PC-3 (cell line): ENCODE data around the gene OR5B21. TPM values are rescaled to one million over a fixed set of nuclear protein-coding genes. Genes with fewer than 3 reads are reported as not detected.
A peak's percentile ranks its signal among the peaks of the same experiment; 100 is the strongest.

Source experiments
- ATAC-seq: fragments of 200-7000 bp; cut with Tn5 transposase; 2 replicates; pipeline ENCODE4 v1.9.1; 2020; ENCODE audit warnings: mild to moderate bottlenecking, moderate library complexity
- BruUV-seq: library from RNA; stranded (reverse); fragments of 400-500 nt; replicated peaks from 2 replicates; lab custom pipeline; 2021; lab: Mats Ljungman, UMichigan
- CTCF ChIA-PET: fragments of 300-600 bp; sonication (Branson Sonifier 250); formaldehyde crosslinking; loops from one replicate; lab custom pipeline; 2022; ENCODE audit warnings: antibody characterized with exemption; lab: Charles Lee
- POLR2A ChIA-PET: fragments of 300-600 bp; sonication (Branson Sonifier 250); formaldehyde crosslinking; loops from one replicate; lab custom pipeline; 2022; ENCODE audit warnings: antibody characterized with exemption; ENCODE audit not compliant: unreplicated experiment; lab: Charles Lee
- DNase-seq: peaks from one replicate; pipeline ENCODE4 v3.0.0-alpha.2; 2015
- H2AFZ ChIP-seq: fragments of 300-600 bp; sonication (generic); 2 replicates; pipeline ENCODE4 v1.6.0; 2016; ENCODE audit warnings: antibody characterized with exemption, low read length
- H3F3A ChIP-seq: fragments of 300-600 bp; sonication (generic); one replicate; pipeline ENCODE4 v1.6.0; 2017; ENCODE audit warnings: antibody characterized with exemption, low read length, control low read depth, mild to moderate bottlenecking; ENCODE audit not compliant: unreplicated experiment
- H3K27ac ChIP-seq: fragments of 300-600 bp; sonication (generic); 2 replicates; pipeline ENCODE4 v1.5.1; 2016; ENCODE audit warnings: mild to moderate bottlenecking, low read length
- H3K27me3 ChIP-seq: fragments of 300-600 bp; sonication (generic); 2 replicates; pipeline ENCODE4 v1.6.1; 2016; ENCODE audit warnings: low read length, mixed read lengths
- H3K36me3 ChIP-seq: fragments of 300-600 bp; sonication (generic); 2 replicates; pipeline ENCODE4 v1.6.1; 2016; ENCODE audit warnings: low read depth, mixed run types, low read length, mixed read lengths
- H3K4me1 ChIP-seq: fragments of 300-600 bp; sonication (generic); 2 replicates; pipeline ENCODE4 v1.5.1; 2016; ENCODE audit warnings: low read length; ENCODE audit not compliant: insufficient read depth
- H3K4me2 ChIP-seq: fragments of 300-600 bp; sonication (generic); 2 replicates; pipeline ENCODE4 v1.6.0; 2016; ENCODE audit warnings: low read length
- H3K4me3 ChIP-seq: fragments of 300-600 bp; sonication (generic); 2 replicates; pipeline ENCODE4 v1.5.1; 2016; ENCODE audit warnings: mild to moderate bottlenecking, low read length, mixed read lengths
- H3K79me2 ChIP-seq: fragments of 300-600 bp; sonication (generic); 2 replicates; pipeline ENCODE4 v1.6.1; 2017; ENCODE audit warnings: low read length, mixed read lengths
- H3K9ac ChIP-seq: fragments of 300-600 bp; sonication (generic); 2 replicates; pipeline ENCODE4 v1.6.0; 2016; ENCODE audit warnings: mild to moderate bottlenecking, low read length
- H3K9me2 ChIP-seq: fragments of 300-600 bp; sonication (generic); replicated peaks from 2 replicates; pipeline ENCODE4 v1.6.1; 2016; ENCODE audit warnings: mixed run types, low read length, mixed read lengths
- H3K9me3 ChIP-seq: fragments of 300-600 bp; sonication (generic); 2 replicates; pipeline ENCODE4 v1.6.1; 2016; ENCODE audit warnings: low read length, mixed read lengths
- H4K20me1 ChIP-seq: fragments of 300-600 bp; sonication (generic); 2 replicates; pipeline ENCODE4 v1.6.1; 2016; ENCODE audit warnings: low read length, mixed read lengths
- CTCF ChIP-seq: fragments of 300-600 bp; sonication (generic); conservative IDR thresholded peaks from 2 replicates; pipeline ENCODE4 v1.5.1; 2017; ENCODE audit warnings: antibody characterized with exemption, low read depth, mild to moderate bottlenecking, low read length
- EZH2 ChIP-seq: fragments of 300-600 bp; sonication (generic); IDR thresholded peaks from one replicate; pipeline ENCODE4 v1.6.1; 2017; ENCODE audit warnings: antibody characterized with exemption, mild to moderate bottlenecking, low read length; ENCODE audit not compliant: unreplicated experiment
- EZH2phosphoT487 ChIP-seq: fragments of 300-600 bp; sonication (generic); IDR thresholded peaks from 2 replicates; pipeline ENCODE4 v1.6.1; 2018; ENCODE audit warnings: mild to moderate bottlenecking, antibody characterized with exemption, low read length, borderline replicate concordance
- intact Hi-C: fragments of 100-400 bp; cut with micrococcal nuclease; formaldehyde crosslinking; loops from 2 replicates; pipeline ENCODE4 v1.9.0; 2023
- total RNA-seq: library from RNA; depleted of rRNA; stranded (reverse); fragments of >200 nt; gene quantifications from 2 replicates; pipeline ENCODE4 v1.2.3, GENCODE V29; 2014; rRNA removed

OR5B21 gene
- total RNA-seq, 1 experiment from 2014 or later, result not detected

DNA sequence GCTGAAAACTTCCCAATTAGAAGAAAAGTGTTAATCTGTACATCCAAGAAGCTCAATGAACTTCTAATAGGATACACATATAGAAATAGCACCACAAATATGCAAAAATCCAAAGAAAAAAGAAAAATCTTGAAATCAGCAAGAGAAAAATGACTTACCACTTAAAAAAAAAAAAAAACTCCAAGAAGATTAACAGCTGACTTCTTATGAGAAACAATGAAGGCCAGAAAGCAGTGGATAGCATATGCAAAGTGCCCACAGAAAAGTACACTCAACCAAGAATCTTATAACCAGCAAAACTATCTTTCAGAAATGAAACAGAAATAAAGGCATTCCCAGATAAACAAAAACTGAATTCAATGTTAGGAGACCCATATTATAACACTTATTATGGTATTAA, 36.0 kb downstream of the OR5B21 start:
- TF ChIP-seq EZH2phosphoT487 (no peak), CTCF (no peak), EZH2 (no peak)
- H3F3A ChIP-seq, result no peaks in the 10 kb centered on the region
- H2AFZ ChIP-seq, result no peak overlapping the region
- no TSS peak for BruUV-seq
- H3K9ac ChIP-seq, result no peak overlapping the region
- peaks cover 8% of the 10 kb centered on the region; the same call in 1 of the 2 replicates for H3K9me3 ChIP-seq
- no peak for DNase-seq
- CTCF ChIA-PET, result no interaction called here
- no peaks in the 10 kb centered on the region for H3K79me2 ChIP-seq
- H4K20me1 ChIP-seq, result no peaks in the 10 kb centered on the region
- H3K36me3 ChIP-seq, result no peaks in the 10 kb centered on the region
- H3K4me3 ChIP-seq, result no peak overlapping the region
- no peak overlapping the region for H3K4me2 ChIP-seq
- H3K27me3 ChIP-seq, result no peaks in the 10 kb centered on the region
- no peaks in the 10 kb centered on the region for H3K4me1 ChIP-seq
- no peaks in the 10 kb centered on the region for H3K9me2 ChIP-seq
- ATAC-seq, result no peak
- intact Hi-C loops, result no loop called here
- no peak overlapping the region for H3K27ac ChIP-seq
- POLR2A ChIA-PET, result no interaction called here

- no TSS peak for BruUV-seq
- POLR2A ChIA-PET, result no interaction called here
- CTCF ChIA-PET, result no interaction called here
- no peak overlapping the region for H3K27ac ChIP-seq
- intact Hi-C loops, result no loop called here
- H3K36me3 ChIP-seq, result no peaks in the 10 kb centered on the region
- H4K20me1 ChIP-seq, result no peaks in the 10 kb centered on the region
- H3F3A ChIP-seq, result no peaks in the 10 kb centered on the region
- DNase-seq (peak; percentile 16), ATAC-seq (peak; percentile 35; the same call in 1 of the 2 replicates)
- no peak overlapping the region for H2AFZ ChIP-seq
- no peak for TF ChIP-seq CTCF
- no peak for TF ChIP-seq EZH2
- TF ChIP-seq EZH2phosphoT487, result no peak
- peaks cover 10% of the 10 kb centered on the region for H3K9me3 ChIP-seq
- H3K27me3 ChIP-seq, result no peaks in the 10 kb centered on the region
- peaks cover 11% of the 10 kb centered on the region; the same call in 1 of the 2 replicates for H3K4me1 ChIP-seq
- no peak overlapping the region for H3K9ac ChIP-seq
- H3K9me2 ChIP-seq, result no peaks in the 10 kb centered on the region
- no peaks in the 10 kb centered on the region for H3K79me2 ChIP-seq
- H3K4me2 ChIP-seq, result no peak overlapping the region
- H3K4me3 ChIP-seq, result no peak overlapping the region
Measured at GRCh38 chr11:58466293-58466692, 41.6 kb downstream of the OR5B21 start.

- no peaks in the 10 kb centered on the region for H3F3A ChIP-seq
- no peak overlapping the region for H2AFZ ChIP-seq
- intact Hi-C loops, result no loop called here
- POLR2A ChIA-PET, result no interaction called here
- H3K9me3 ChIP-seq, result peaks cover 10% of the 10 kb centered on the region
- H3K79me2 ChIP-seq, result no peaks in the 10 kb centered on the region
- no peak for TF ChIP-seq CTCF
- TF ChIP-seq EZH2phosphoT487, result no peak
- no peak for TF ChIP-seq EZH2
- peak; percentile 50 for ATAC-seq
- CTCF ChIA-PET, result no interaction called here
- BruUV-seq, result no TSS peak
- no peaks in the 10 kb centered on the region for H3K36me3 ChIP-seq
- peaks cover 11% of the 10 kb centered on the region; the same call in 1 of the 2 replicates for H3K4me1 ChIP-seq
- no peak overlapping the region for H3K9ac ChIP-seq
- H4K20me1 ChIP-seq, result no peaks in the 10 kb centered on the region
- no peaks in the 10 kb centered on the region for H3K27me3 ChIP-seq
- peak; percentile 76 for DNase-seq
- no peak overlapping the region for H3K4me2 ChIP-seq
- no peak overlapping the region for H3K4me3 ChIP-seq
- peak overlapping the region; percentile 16; the same call in 1 of the 2 replicates for H3K27ac ChIP-seq
- H3K9me2 ChIP-seq, result no peaks in the 10 kb centered on the region
Measured at GRCh38 chr11:58465690-58466089, 42.2 kb downstream of the OR5B21 start.

Other genes with a start within 250 kb of the OR5B21 start
- gene OR10W1, start 239.8 kb downstream of the OR5B21 start, total RNA-seq, result not detected in 2 replicates
- not detected in 2 replicates for gene OR5B17, start 149.0 kb downstream of the OR5B21 start, total RNA-seq
- not detected in 2 replicates for gene OR5B3, start 101.2 kb downstream of the OR5B21 start, total RNA-seq
- gene OR5B2, start 80.0 kb downstream of the OR5B21 start, total RNA-seq, result not detected in 2 replicates
- not detected in 2 replicates for gene OR5B12, start 65.9 kb downstream of the OR5B21 start, total RNA-seq
- gene LPXN, start 67.8 kb upstream of the OR5B21 start, total RNA-seq, result 12.1 and 20.2 TPM in 2 replicates
- 56.2 and 71.9 TPM in 2 replicates for gene ZFP91, start 71.0 kb upstream of the OR5B21 start, total RNA-seq
- gene CNTF, start 114.6 kb upstream of the OR5B21 start, total RNA-seq, result 1.6 and 2.8 TPM in 2 replicates
- gene GLYAT, start 223.8 kb upstream of the OR5B21 start, total RNA-seq, result not detected in 2 replicates